GM18508 (cell line): ENCODE data around the gene KDM8.
"Not testable (repeated sequence)": the region's sequence is repeated elsewhere in the genome, so short reads cannot be mapped to it uniquely, and the experiment has no call there.

Source experiments
- ATAC-seq: cut with Tn5 transposase; IDR thresholded peaks from one replicate; pipeline ENCODE4 v1.9.1; 2021; ENCODE audit warnings: moderate number of reproducible peaks; ENCODE audit not compliant: insufficient read depth, unreplicated experiment

The KDM8 gene

DNA sequence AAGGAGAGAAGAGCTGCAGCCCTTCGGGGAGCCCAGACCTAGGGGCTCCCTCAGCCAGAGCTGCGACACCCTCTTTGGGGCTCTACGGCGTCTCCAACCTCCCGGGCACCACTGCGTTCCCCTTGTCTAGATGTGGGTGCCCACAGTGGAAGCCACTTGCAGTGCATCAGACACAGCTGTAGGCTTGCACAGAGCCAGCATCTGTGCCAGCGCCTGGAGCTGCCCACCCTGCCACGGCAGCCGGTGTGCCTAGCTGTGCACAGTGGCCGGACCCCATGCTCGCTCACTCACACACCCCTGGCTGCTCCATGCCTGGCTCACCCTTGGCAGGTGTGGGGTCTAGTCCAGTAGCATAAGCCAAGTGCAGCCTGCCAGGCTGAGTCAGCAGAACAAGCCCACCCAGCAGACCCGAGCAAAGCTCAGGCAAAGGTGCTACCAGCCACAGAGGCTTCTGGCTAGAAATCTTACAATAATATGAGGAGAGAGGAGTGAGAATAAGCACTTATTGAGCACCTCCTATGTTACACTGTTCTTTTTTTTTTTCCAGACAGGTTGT, 12.9 kb upstream of the KDM8 start:
- no peak for ATAC-seq

DNA sequence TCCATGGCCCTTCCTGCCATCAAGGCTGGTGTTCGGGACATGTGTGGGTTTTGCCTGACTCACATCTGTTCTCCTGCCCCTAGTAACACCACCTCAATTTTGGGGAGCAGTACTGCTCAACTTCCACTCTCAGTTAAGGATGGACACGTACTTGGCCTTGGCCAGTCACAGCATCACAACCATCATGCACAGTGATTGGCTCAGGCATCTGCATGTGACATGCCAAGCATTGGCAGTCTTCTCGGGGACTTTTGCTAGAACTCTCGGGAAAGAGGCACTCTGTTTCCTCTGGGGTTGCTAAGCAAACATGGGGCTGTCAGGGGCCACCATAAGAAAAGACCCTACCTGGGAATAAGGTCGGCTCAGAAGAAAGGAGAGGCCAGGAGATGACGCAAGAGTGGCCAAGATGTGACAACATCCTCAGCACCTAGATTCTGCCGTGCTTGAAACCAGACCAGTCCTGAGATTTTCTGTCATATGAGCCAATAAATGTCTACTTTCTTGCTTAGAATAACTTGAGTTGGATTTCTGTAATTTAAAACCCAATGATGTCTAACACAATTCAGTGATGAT, 11.9 kb upstream of the KDM8 start:
- ATAC-seq, result no peak

DNA sequence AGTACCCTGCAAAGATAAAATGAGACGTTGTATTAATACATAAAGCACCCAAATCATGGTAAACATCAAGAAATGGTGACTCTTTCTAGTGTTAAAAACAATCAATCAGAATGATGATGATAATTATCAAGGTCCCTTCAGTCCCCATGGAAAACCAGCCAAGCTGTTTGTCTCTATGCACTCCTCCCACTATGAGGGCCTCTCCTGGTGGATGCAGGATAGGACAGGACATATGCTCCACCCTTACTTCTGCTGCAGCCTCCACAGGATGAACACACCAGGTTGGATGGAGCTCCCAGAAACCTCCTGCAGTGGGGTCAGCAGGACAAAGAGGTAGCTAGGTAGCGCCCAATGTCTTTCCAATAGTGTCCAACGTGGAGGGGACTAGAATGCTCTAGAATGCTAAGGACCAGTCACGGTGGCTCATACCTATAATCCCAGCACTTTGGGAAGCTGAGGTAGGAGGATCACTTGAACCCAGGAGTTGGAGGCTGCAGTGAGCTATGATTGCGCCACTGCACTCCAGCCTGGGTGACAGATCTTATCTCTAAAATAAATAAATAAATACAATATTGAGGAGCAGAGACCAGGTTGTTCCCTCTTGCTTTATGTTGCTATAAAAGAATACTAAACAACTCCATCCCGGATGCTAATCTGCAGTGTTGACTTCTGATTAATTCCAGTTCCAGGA, 9.9 kb upstream of the KDM8 start:
- no peak for ATAC-seq

DNA sequence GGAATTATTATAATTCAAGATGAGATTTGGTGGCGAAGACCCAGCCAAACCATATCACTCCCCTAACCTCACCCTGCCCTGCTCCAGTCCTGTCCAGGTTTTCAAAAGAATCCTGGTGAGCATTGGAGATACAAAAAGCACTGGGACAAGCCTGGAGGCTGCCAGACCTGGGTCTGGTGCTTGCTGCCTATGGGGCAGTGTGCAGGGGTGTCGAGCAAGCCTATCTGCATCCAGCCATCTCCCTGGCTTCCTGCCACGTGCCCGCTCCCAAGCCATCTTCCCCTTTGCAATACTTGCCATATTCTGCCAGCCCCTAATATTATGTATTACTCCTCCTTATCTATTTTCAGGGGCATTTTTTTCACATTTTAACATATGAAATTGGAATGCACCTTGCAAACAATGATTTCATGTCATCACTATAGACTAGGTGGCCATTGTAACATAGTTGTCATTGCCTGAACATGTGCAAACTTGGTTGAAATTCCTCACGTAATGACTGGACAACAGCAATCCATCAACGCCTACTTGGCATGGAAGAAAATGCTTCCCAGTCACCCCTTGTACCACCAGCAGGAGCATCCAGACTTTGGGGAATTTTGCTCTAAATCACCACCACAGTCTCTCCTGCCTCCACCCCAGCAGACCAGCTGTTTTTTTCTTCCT, 8.1 kb upstream of the KDM8 start:
- no peak for ATAC-seq

DNA sequence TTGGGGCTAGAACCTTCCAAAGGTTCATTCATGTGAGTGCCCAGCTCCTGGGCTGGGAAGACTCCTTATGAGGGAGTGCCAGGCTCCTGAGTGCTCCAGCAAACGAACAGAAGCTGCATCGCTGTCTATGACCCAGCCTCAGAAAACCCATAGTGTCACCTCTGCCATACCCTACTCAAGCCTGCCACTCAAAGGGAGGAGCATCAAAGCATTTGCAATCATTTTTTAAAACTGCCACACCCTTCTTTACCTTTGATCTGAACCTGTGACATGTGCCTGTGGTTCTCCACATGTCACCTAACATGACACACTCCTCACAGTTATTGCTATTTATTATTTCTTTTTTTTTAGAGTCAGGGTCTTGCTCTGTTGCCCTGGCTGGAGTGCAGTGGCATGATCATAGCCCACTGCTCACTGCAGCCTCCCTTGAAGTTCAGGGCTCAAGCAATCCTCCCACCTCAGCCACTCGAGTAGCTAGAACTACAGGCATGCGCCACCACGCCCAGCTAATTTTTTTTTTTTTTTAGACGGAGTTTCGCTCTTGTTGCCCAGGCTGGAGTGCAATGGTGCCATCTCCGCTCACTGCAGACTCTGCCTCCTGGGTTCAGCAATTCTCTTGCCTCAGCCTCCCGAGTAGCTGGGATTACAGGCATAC, 7.3 kb upstream of the KDM8 start:
- no peak for ATAC-seq

DNA sequence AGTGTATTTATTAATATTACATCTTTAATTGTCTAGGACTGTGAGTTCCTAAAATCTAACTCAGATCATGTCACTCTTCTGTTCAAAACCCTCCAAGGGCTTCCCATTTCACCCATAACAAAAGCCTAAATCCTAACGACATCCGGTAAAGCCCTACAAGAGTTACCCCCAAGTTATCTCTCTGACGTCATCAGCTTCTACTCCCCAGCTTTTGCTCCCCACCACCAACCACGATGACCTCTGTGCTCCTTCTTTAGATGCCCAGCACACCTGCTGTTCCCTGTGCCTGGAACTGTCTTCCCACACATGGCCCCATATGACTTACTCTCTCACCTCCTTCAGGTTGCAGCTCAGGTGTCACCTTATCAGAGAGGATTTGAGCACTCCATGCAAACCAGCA, 6.3 kb upstream of the KDM8 start:
- no peak for ATAC-seq

DNA sequence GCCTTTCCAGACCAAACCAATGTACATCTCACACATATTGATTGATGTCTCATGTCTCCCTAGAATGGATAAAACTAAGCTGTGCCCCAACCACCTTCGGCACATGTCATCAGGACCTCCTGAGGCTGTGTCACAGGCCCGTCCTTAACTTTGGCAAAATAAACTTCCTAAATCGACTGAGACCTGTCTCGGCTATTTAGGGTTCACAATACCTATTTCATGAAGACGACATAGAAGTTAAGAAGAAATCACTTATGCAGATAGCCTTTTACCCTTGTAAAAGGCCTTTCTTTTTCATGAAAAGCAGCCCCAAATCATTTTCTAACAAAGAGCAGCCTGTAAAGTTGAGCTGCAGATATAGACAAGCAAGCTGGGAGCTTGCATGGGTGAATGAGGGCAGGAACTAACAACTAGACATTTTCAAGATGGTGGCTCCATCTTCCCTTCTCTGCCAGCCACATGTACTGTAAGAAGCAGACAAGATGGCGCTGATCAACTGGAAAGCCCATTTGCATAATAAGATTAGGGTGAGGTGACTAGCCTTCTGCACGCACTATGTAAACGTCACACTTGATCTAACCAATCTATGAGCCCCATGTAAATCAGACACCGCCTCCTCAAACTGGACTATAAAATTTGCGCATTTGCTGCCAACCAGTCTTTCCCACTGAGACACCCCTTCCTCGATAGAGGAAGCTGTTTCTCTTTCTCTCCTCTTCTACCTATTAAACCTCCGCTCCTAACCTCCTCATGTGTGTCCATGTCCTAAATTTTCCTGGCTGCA, 4.7 kb upstream of the KDM8 start:
- ATAC-seq, result no peak

DNA sequence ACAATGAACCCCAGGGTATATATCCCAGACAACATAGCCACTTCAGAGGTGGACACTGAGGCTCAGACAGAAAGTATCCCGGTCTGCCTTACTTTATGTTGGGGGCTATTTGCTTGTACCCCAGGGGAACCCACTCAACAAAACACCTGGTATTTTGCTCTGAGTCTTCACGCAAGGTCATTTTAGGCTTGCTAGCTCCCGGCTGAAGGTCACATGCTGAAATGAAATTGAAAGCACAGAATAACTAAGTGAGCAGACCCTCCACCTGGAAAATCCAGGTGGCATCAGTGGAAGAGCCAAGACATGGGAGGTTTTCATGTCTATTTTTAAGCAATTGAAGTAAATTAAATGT, 4.1 kb upstream of the KDM8 start:
- ATAC-seq, result no peak

DNA sequence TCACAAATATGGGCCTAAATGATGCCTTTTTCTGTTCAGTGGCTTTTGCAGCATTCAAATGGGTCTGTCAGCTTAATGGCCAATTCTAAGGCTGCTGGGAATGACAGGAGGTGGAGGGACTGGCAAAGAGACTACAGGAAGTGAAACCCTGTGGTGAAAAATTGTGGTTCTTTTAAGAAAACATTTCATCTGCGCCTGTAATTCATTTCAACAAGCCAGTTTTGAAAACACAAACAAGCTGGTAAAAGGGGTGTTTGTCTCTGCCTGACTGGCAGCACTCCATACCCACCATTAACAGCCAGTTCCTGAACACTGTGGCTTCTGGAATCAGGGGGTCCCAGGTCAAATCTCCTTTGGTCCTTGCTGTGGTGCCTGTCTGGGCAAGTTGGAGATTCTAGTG, 3.6 kb upstream of the KDM8 start:
- no peak for ATAC-seq

DNA sequence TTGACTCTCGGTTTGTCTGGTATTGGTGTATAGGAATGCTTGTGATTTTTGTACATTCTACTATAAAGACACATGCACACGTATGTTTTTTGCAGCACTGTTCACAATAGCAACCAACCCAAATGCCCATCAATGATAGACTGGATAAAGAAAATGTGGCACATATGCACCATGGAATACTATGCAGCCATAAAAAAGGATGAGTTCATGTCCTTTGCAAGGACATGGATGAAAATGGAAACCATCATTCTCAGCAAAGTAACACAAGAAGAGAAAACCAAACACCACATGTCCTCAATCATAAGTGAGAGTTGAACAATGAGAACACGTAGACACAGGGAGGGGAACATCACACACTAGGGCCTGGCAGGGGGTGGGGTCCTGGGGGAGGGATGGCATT, 2.4 kb upstream of the KDM8 start:
- not testable (repeated sequence) for ATAC-seq

DNA sequence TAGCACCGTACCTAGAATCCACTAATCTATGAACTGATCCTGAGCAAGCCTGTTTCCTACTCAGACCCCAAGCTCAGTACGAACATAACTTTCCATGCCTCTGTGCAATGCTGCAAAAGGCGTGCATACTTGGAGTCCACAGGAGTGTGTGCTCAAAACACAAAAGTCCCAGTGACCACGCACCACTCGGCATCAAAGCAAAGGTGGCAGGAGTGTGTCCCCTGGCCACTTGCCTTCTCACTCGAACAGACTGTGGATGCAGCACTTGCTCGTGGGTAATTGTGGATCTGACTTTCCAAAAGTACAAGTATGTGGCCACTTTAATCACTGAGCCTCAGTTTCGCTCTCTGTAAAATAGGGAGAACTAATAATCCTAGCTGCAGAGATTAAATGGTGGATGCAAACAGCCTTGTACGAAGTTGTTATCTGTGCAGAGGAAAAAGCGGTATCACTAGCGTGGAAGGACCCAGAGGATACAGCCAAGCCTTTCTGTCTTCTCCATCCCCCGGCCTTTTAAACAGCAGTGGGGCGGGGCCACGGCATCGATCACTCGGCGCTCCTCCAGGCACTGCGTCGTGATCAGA, 311 bp upstream of the KDM8 start:
- ATAC-seq, result peak; percentile 36

DNA sequence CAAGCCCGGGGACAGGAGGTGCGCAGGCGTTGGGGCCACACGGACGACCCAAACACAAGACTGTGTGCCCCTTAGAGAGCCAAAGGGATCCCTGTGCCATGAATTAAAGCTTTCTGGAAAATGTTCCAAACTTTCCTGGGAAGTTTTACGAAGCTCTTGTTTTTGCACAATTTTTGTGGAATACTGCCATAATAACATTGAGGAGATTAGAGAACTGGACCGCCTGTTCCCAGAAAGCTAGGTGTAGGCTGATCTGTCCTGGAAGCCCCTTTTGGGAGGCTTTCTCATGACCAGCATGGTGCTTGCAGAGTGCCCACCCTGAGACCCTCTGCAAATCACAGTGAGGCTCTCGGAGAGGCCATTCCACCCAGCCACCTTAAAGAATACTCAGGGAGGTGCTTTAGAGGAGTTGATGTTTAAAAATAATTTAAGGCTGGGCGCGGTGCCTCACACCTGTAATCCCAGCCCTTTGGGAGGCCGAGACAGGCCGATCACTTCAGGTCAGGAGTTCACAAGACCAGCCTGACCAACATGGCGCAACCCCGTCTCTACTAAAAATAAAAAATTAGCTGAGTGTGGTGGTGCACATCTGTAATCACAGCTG, 1.1 kb downstream of the KDM8 start:
- ATAC-seq, result no peak

DNA sequence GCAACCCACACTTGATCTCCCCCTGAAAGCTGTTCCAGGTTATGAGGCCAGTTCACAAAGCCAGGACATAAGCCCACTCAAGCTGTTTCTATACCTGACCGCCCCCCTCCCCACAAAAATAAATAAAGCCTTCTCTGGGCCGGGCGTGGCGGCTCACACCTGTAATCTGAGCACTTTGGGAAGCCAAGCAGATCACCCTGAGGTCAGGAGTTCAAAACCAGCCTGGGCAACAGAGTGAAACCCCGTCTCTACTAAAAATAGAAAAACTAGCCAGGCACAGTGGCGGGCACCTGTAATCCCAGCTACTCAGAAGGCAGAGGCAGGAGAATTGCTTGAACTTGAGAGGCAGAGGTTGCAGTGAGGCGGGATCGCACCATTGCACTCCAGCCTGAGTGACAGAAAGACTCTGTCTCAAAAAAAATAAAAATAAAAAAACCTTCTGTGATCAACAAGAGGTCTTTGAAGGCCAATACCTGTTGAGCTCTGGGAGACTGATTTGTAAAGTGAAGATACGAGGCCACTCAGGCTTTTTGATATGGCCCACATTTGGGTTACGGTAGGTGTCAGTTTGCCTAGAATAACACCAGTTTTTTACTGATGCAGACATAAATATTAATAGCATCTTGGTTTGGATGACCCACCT, 2.2 kb downstream of the KDM8 start:
- ATAC-seq, result no peak

DNA sequence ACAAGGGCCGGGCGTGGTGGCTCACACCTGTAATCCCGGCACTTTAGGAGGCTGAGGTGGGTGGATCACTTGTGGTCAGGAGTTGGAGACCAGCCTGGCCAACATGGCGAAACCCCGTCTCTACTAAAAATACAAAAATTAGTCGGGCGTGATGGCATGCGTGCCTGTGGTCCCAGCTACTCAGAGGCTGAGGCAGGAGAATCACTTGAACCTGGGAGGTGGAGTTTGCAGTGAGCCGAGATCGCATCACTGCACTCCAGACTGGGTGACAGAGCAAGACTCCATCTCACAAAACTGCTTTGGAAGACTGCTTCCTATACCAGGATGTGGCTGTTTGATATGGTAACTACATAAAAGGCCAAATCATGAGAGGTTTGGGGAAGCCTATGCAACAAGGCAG, 3.8 kb downstream of the KDM8 start:
- not testable (repeated sequence) for ATAC-seq

DNA sequence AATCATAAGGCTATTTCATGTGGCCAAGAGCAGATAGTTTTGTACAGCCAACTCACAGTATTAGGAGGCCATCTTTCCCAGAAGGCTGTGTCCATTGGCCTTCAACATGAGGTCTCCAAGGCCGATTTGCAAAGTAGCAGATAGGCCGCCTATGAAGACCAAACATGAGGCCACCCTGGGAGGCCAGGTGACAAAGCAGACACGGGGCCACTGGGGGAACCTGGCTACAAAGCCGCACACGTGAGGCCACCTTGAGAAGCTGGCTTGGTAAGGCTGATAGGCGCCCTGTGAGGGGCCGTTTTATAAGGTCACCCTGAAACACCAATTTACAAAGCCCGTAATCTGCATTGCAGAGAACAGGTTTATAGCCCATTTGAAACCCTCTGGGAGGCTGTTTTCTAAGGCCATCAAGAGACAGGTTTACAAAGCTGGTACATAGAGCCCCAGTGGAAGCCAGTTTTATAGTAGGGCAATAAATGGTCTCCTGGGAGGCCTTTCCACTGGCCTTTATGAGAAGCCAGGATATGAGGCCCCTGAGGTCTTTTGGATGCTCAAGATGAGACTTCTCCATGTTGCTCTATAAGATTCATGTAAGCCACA, 4.9 kb downstream of the KDM8 start:
- no peak for ATAC-seq

DNA sequence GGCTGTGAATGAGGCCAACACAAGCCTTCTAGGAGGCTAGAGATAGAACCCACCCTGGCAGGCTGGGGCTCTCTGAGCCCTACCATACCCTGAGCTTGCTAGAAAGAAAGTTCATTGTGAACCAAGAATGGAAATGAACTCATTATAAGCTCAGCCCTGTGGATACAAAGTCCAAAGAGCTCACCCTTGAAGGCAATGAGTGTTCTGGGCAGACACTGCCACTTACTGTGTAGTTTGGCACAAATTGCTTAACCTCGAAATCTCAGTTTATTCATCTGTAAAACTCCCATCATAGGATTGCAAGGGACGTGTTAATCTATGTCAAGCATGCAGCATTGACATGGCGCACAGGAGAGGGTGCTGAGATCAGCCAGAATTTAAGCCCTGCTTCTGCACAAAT, 5.5 kb downstream of the KDM8 start:
- no peak for ATAC-seq

DNA sequence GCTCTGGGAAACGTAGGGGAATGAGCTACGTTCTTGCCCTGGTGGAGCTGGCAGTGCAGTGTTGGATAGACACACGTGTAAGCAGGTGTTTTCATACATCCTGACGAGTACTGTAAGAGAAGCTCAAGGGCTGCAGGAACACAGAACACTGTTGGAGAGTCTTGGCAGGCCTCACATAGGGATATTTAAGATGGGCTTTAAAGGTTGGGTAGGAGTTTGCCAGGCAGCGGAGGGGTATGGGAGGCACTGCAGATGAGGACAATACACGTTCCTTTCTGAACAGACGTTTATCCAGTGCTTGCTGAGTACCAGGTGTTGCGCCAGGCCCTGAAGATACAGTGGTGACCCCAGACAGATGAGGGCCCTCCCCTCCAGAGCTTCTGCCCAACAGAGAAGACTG, 6.3 kb downstream of the KDM8 start:
- ATAC-seq, result no peak

DNA sequence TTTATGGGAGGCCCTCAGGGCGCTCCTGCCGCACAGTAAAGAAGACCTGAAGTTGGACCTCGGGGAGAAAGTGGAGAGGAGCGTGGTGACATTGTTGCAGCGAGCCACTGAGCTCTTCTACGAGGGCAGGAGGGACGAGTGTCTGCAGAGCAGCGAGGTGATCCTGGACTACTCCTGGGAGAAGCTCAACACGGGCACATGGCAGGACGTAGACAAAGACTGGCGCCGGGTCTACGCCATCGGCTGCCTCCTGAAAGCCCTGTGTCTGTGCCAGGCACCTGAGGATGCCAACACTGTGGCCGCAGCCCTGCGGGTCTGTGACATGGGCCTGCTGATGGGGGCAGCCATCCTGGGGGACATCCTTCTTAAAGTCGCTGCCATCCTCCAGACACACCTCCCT, 6.8 kb downstream of the KDM8 start:
- no peak for ATAC-seq

DNA sequence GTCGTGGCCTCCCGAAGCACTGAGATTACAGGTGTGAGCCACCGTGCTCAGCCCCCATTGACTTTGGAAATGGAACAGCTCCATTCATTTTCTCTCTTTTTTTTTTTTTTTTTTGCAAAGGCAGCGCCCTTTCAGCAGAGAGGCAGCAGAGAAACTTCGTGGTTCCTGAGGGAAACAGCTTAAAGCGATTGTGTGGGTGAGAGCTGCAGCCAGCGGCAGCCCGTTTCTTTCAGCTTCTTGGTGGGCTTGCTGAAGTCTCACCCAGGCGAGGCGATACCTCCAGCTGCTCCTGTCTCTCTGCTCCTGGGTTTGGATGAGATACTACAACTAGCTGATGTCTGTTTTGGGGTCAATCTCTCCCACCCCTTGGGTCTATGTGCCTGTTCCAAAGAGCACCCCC, 7.7 kb downstream of the KDM8 start:
- ATAC-seq, result no peak
